OCI-LY7 (cell line): ENCODE data around the gene ARG2.

Experiments used
- EZH2phosphoT487 ChIP-seq: fragments of 200-600 bp; sonication (generic); IDR thresholded peaks from 2 replicates; pipeline ENCODE4 v1.6.1; 2018; ENCODE audit warnings: low read depth, borderline replicate concordance, mild to moderate bottlenecking, mixed run types, antibody characterized with exemption, low read length, moderate library complexity, mixed read lengths
- TF ChIP-seq, protein P1 (sequence below): fragments of 200-600 bp; sonication (generic); conservative IDR thresholded peaks from 2 replicates; pipeline ENCODE4 v1.5.1; 2014; ENCODE audit warnings: mild to moderate bottlenecking, antibody characterized with exemption, low read length, moderate library complexity, mixed read lengths

DNA sequence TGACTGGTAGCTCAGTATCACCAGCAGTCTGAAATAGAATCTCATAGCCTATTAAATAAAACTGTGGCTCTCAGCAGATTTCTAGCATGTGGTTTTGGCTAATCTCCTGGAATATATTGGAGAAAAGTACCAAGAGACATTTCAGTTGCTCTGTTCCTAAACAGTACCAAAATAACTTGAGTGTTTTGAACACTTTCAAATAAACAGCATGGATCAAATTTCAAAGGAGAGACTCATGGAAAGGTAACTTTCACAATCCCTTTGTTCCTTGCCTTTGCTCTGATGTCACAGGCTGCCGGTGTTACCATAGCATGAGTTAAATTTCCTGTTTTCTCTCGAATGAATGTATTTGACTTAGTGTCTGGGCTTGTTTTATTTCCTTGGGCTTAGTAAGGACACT lies 3.4 kb downstream of the ARG2 start:
- TF ChIP-seq EZH2phosphoT487 = no peak
- TF ChIP-seq, protein P1, sequence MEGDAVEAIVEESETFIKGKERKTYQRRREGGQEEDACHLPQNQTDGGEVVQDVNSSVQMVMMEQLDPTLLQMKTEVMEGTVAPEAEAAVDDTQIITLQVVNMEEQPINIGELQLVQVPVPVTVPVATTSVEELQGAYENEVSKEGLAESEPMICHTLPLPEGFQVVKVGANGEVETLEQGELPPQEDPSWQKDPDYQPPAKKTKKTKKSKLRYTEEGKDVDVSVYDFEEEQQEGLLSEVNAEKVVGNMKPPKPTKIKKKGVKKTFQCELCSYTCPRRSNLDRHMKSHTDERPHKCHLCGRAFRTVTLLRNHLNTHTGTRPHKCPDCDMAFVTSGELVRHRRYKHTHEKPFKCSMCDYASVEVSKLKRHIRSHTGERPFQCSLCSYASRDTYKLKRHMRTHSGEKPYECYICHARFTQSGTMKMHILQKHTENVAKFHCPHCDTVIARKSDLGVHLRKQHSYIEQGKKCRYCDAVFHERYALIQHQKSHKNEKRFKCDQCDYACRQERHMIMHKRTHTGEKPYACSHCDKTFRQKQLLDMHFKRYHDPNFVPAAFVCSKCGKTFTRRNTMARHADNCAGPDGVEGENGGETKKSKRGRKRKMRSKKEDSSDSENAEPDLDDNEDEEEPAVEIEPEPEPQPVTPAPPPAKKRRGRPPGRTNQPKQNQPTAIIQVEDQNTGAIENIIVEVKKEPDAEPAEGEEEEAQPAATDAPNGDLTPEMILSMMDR = no peak
